HG03460 (cell line): ENCODE results near the gene IQSEC1.

Experiments
- ATAC-seq: cut with Tn5 transposase; IDR thresholded peaks from one replicate; pipeline ENCODE4 v1.9.1; 2021; ENCODE audit not compliant: unreplicated experiment

Gene IQSEC1

DNA sequence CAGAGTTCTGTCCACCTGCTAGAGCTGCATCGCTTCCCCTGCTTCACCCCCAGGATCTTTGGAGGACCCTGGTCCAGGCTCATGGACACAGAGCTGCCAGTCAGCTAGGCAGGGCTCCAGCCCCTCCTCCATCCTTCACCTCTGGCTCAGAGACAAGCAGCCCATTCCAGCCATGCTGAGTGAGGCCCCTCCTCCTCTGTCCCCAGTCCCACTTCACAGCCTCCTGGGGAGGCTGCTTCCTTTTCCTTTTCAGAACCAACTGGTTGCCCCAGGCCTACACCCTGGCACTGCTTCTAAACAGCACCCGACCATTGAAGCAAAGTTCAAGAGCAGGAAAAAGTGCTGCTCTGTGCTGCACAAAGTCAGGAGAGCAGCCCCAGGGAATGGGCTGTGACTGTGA lies 22.2 kb downstream of the IQSEC1 start:
- ATAC-seq = no peak

DNA sequence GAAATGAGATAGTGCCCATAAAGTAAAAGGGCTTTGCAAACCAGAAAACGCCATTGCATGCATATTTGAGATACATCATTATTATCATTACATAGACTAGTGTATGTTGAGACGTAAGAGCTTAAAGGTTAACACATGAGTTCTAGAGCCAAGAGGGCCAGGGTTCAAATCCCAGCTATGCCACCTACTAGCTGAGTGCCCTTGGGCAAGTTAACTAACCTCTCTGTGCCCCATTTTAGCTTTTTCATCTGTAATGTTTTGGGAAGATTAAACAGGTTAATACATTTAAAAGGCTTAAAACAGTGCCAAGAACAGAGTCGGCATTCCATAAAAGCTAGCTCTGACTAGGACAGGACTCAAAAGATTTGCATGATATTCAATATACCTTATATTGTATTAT lies 22.8 kb downstream of the IQSEC1 start:
- no peak for ATAC-seq

DNA sequence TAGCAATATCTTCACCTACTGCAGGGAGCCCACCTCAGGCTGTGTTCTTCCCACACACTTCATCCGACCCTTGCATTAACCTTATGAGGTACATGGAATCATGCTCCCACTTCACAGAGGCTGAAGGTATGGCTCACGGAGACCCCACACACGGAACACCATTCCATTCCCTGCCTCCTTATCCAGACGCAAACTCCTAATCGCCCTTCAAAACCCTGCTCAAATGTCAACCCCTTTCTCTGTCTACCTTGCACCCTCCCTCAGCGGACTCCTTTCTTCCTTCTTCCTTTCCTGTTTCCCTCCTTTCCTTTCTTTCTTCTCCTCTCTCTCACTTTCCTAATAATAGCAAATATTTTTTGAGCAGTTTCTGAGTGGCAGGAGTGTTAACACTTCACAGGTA lies 23.8 kb downstream of the IQSEC1 start:
- ATAC-seq = no peak

DNA sequence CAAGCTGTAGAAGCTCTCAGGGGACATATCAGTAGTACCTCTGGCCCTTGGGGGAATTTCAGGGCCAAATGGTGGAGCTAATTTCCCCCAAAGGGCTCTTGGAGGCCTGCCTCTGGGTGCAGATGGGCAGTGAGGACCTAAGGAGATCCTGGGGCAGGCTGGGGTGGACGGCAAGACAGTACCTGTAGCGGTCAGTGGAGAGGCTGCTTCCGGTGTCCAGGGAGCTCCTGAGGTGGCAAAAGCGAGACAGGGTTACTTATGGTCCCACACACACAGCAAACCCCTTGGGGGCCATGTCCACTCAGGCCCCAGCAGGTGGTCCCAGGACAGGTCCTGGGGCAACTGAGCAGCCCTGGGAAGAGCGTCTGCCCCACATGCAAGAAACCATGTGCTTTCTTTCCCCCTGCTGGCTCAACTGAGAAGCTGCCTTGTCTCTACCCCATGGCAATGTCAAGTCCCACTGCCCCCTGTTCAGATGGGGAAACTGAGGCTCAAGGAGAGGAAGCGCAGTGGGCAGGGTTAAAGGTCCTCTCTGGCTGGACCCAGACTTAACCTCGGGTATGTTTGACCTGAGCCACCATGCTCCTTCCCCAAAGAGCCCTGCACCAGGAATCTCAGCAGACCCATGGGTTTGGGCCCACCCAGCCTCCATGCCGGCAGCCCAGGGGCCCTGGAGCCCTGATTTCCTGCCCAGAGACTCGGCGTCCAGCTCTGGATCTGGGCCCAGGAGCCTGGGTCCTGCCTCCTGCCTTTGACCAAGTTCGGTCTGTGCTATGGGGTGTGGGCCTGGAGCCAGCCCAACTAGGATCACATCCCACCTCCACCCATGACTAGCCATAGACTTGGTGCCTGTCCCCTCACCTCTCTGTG lies 25.7 kb downstream of the IQSEC1 start:
- no peak for ATAC-seq

DNA sequence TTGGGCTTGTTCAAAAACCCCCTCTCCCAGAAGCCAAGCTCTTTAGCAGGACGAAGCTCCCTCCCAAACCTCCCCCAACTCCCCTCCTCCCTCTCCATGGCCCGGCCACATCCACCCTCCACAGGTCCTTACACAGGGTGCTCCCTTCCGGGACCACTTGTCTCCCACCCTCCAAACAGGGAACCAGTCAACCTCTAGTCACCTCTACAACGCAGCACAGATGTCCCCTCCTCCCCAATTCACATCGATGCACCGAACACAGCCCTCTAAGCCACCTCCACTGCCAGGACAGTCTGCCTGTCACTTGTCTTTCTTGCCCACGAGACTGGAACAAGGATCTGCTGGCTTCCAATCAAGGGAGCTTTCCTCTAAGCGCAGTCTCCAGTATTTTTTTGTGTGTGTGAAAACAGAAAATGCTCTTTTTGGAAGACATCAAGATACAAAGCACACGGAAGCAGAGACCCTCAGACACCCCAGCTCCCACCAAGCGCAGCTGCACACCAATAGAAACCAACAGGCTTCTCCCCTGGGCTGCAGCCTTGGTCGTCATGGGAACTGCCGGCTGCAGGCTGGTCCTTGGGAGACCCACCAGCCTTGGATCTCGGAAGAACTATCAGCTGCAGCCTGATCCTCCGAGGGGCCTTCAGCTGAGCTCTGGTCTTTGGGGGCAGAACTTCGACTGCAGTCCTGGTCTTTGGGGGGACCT lies 26.5 kb downstream of the IQSEC1 start:
- ATAC-seq = peak; percentile 37

DNA sequence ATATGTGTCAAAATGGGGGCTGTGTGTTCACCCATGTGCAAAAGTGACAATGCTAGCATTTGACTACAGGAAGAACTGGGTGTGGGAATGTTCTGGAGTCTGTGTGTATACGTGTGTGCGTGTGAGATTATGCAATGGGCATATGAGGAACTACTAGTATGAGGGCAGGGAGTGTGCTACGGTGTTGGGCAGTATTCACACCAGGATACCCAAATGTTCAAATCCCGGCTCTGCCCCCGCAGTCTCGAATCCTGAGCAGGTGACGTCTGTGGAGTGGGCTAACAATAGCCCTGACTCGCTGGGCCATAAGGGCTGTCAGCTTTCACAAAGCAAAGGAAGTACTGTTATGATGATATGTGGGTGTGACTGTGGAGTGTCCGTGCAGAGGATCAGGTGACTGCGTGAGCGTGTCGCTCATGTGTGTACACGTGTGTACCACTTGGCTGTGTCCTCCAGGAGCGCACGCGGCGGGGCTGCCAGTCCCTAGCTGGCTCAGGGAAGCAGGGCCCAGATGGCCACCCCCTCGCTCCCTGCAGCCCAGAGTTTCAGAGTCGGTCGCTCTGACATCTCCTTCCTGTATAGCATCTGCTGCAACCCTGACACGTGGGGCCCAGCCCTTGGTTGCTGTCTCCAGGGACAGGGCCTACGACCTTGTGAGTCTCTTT lies 27.2 kb downstream of the IQSEC1 start:
- ATAC-seq = peak; percentile 85

DNA sequence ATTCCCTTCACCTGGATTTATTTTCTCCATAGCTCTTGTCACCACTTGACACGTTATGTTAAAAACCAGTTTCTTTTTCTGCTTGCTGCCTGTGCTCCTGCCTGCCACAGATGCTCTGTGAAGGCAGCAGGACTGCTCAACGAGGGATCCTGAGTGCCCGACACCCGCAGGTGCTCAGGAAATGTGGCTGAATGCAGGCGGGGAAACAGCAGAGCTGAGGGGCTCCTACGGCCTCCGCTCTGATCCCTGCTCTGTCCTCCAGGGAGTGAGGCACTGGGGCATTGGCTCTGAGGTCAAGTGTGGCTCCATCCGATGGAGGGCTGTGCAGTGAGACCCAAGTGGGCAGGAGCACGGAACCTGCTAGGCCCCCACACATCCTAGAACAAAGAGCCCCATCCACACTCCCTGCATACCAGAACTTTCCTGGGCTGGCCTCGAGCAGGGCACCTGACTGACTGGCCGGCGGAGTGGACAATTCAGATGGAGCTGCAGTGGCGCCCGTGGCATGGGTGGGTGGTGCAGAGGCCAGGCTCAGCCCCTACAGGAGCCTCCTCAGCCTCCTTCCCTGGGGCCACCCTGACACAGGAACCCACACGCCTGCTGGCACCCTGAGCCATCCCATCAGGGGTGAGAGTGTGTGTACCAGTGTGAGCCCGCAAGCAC lies 27.9 kb downstream of the IQSEC1 start:
- peak; percentile 1 for ATAC-seq

DNA sequence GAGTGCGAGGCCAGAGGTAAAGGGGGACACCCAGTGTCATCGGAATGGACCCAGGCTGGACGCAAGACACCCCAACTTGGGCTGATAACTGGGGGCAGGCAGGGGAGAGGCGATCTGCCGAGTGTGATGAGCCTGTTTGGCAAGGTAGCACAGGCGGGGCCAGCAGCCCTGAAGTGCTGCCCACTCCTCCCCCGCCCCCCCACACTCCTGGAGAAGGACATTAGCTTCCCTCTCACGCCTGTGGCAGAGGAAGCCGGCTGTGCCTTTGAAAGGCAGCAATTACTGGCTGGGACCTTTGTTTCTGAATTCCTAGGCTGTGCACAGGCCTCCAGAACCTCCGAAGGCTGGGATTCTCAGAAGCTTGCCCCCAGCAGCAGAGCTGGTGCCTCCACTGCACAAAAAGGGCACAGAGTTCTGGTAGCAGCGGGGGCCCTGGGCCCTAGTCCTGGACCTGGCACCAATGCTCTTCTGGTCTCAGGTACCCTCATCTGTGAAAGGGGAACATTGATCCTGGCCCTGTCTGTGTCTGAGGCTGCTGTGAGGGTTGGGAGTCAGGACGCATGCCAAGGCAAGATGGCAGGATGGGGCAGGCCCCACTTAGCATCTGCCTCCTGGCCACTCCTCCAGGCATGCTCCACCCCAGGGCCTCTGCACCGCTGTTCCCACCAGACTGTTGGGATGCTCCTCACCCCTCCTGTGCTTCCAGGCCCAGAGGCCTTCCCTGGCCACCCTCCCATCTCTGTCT lies 28.6 kb downstream of the IQSEC1 start:
- ATAC-seq = no peak

DNA sequence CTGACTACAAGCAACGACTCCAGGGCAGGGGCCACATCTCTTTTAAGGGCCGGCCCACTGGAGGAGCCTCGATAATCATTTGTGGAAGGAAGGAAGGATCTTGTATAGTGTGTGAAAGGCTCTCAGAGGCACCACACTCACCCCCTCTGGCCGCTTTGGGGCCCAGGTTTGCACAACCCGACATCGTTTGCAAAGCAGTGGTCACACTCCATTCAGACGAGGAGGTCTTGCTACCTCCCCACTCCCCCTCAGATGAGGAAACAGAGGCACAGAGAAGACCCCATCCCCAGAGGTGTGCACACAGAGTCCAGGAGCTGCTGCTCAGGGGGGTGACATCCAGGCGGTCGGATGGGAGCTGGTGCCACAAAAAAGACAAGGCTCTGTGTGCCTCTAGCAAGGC lies 29.6 kb downstream of the IQSEC1 start:
- no peak for ATAC-seq

DNA sequence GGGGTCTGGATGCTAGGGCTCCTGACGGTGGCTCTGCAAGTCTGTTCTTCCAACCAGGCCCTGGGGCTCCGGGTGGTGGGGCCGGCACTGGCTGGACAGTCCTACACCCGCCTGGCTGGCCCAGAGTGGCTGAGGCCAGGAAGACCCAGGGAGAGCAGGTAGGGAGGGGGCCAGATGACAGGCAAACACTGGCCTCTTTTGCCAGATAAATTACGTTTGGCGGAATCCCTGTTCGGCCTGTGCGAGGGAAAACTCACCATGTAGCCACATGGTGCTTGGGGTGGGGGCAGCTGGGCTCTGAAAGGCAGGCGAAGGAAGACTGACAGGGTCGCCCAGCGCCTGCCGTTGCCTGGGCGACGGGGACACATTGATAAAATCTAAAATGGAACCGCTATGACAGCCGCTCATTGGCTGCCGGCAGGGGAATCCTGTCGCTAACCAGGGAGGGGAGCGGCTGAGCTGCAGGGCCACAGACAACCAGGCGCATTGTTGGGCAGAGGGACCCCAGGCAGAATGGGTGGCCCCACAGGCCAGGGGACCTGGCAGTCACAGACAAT lies 30.4 kb downstream of the IQSEC1 start:
- no peak for ATAC-seq

DNA sequence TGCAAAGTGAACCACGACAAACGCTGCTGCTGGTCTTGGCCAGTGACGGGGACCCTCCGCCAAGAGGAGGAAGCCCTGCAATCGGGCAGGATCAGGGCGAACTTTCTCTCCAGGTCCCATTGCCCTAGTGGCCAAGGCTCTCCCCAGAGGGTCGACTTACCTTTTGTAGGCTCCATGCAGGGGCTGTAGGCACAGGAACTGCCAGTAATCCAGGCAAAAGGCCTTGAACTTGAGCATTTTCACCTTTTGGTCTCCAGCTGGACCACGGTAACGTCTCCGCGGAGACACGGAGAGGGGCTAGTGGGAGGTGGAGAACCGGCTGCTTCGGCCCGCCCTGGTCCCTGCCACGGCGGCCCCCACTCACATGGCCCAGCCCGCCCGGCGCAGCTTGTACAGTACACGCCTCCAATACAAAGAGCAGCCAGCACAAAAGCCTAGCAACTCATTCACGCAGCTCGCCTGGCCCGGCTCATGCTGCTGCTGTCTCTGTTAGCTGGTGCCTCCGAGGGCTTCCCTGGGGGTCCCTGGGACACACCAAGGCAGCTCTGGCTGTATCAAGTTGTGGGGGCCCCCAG lies 31.0 kb downstream of the IQSEC1 start:
- ATAC-seq = no peak

DNA sequence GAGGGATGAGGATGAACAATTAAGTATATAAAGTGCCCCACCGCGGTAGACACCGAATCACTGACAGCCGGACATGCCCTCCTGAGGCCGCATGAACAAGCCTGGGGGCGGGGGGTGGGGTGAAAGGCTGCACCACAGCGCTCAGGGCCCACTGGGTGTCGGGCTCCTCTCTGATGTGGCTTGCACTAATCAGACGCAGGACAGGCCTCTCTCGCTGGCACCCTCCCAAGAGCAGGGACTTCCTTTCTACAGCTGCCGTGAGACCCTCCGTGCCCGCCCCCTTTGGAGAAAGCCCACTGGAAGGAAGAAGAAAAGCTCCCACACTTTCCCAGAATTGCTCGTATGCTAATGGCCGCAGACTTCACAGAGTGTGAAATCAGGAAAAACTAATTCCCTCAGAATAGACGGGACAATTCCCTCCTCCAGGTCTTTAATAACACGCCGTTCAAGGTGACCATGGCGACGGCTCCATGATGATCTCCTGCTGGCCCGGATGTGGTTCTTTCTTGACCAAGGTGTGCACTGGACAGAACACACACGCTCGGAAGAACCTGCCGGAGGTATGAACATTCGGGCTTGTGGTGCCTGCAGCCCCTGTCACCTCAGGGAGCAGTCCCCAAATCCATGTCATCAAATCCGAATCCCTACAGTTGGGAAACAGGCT lies 32.0 kb downstream of the IQSEC1 start:
- no peak for ATAC-seq

DNA sequence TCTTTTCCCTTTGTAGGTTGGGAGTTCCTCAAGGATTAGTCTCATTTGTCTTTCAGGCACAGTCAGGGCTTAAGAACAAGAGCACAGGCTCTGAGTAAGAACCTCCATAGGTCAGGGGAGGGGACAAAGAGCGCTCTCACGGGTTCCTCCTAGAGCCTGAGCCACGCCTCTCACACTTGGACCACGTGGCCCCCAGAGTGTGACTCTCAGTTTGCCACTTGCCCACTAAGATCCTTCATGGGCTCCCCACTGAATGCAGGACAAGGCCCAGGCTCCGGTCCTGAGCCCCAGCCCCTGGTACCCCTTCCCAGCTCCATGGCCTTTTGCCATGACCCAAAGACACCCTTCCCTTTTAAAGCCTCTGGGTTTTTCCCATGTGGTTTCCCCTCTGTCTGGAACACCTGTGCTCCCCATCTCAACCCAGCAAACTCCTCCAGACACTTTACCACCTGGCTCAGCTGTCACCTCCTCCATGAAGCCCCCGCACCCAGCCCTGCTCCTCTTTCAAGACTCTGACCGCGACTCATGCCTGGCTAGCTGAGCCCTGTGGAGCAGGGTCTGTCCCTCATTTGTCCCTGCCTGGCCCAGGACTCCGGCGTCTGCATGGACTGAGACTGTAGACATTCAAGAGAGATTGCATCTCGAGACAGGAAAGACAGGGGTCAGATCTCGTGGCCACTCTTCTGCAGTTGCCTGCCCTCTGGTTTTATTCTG lies 32.7 kb downstream of the IQSEC1 start:
- peak; percentile 86 for ATAC-seq

DNA sequence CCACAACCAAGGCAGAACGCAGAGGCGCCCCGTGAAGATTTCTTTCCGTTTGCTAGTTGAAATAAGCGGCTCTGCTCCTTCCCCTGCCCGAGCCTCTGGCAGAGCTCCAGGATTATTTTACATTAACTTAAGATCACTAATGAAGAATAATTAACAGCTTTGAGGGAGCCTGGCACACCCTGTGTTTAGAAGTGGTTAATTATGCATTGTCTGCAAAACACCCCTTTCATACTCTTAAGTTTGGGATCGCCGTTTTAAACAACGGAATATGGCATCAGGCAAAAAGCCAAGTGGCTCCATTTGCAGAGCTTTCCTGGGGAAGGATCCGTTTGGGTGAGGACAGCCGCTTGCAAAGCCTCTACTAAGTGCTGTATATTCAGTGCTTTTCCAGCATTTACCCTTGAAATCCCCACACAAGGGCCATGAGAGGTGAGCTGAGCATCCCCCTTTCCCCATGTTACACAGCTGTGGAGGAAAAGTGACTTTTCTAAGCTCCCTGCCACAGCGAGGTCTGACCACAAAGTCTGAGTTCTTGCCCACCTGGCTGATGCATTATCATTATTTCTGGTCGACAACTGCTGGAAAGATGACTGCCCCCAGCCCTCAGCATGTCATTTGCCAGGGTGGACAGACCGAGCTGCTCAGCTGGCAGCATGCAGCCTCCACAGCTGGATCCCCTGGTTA lies 33.9 kb downstream of the IQSEC1 start:
- ATAC-seq = no peak

DNA sequence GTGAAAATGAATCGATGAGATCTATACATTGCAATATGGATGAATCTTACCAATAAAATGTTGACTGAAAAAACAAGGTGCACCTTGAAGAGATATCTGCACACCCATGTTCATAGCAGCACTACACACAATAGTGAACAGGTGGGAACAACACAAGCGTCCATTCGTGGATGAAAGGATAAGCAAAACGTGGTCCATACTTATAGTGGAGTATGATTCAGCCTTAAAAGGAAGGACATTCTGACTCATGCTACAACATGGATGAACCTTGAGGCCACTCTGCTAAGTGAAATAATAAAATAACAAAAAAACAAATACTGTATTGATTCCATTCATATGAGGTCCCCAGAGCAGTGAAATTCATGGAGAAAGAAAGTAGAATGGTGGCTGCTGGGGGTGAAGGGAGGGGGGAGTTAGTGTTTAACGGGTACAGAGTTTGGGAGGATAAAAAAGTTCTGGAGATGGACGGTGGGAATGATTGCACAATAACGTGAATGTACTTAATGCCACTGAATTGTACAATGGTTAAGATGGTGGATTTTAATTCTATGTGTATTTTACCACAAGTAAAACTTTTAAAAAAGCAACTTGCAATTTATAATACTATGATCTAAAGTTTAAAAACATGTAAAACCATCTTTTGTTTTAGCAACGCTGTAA lies 35.6 kb downstream of the IQSEC1 start:
- ATAC-seq = no peak

DNA sequence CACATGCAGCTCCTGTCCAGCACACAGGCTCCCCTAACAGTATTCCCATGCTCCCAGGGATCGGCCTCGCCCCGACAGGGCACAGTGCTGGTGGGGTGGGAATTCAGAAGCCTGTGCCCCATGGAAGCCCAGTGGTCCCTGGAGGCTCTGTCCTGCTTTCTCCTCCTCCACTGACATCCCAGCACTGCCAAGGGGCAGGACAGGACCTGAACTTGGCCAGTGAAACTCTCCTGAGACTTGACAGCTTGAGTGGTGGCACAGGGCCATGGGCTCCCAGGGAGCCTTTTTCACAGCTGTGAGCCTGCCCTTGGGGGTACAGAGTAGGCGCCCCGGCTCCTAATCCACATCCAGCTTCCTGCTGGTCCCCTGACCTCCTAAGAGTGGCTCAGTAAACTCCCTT lies 38.4 kb downstream of the IQSEC1 start:
- no peak for ATAC-seq

DNA sequence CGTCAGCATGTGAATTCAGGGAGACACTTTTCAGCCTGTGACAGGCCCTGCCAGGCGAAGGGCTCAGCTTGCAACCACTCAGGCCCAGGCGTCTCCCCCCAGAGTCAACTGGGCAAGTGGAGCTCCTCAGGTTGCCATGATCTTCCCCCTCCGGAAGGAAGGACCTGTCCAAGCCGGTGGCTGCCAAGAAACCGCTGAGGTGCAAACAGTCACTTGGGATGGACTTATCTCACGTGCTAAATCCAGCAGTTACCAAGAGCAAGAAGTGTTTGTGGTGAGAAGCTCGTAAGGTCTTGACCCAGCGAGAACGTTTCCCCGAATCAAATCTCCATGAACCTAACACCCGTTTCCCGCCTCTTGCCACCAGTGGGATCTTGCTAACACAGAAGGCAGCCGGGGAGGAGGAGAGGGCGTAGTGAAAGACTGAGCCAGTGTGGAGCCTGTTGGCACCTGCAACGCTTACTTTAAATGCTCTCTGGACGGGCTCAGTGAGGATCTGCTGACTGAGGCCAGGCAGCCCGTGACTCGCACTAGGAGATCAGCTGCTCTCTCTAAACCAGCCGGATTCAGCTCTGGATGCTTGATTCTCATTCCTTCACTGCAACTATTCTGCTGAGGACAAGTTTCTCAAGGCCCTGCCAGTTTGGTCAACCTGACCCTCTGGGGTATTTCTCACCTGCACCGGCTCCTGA lies 39.0 kb downstream of the IQSEC1 start:
- no peak for ATAC-seq
